ENCODE measurements around the gene EHMT1. TPM values are rescaled to one million over a fixed set of nuclear protein-coding genes. Genes with fewer than 3 reads are reported as not detected.
"Not testable (repeated sequence)": the region's sequence is repeated elsewhere in the genome, so short reads cannot be mapped to it uniquely, and the experiment has no call there.

EHMT1 gene
- polyA plus RNA-seq, 1 donor = 40.4 TPM

GRCh38 chr9:137865581-137866145, 246.9 kb downstream of the EHMT1 start:
- DNase-seq (ENCODE audit: low read depth) = no peak

GRCh38 chr9:137866226-137867141, 247.7 kb downstream of the EHMT1 start:
- no peak for DNase-seq (ENCODE audit: low read depth)

GRCh38 chr9:137870432-137870831, 251.6 kb downstream of the EHMT1 start:
- no peak for DNase-seq (ENCODE audit: low read depth)

GRCh38 chr9:137872296-137872695, 253.5 kb downstream of the EHMT1 start:
- DNase-seq (ENCODE audit: low read depth) = no peak

- DNase-seq (ENCODE audit: low read depth) = no peak
Measured at GRCh38 chr9:137873408-137873807, 254.6 kb downstream of the EHMT1 start.

- DNase-seq (ENCODE audit: low read depth) = no peak
Measured at GRCh38 chr9:137873858-137874362, 255.1 kb downstream of the EHMT1 start.

- DNase-seq (ENCODE audit: low read depth) = no peak
Measured at GRCh38 chr9:137875354-137875753, 256.5 kb downstream of the EHMT1 start.

- no peak for DNase-seq (ENCODE audit: low read depth)
Measured at GRCh38 chr9:137875846-137876245, 257.0 kb downstream of the EHMT1 start.

GRCh38 chr9:137876269-137876668, 257.5 kb downstream of the EHMT1 start:
- DNase-seq (ENCODE audit: low read depth) = no peak

GRCh38 chr9:137876781-137877386, 258.1 kb downstream of the EHMT1 start:
- DNase-seq (ENCODE audit: low read depth) = no peak

GRCh38 chr9:137877506-137878122, 258.8 kb downstream of the EHMT1 start, which contains the start of gene CACNA1B:
Gene CACNA1B, plus strand, starts transcription at chr9:137877782. Its CDS starts 152 bp downstream, at chr9:137877934.
- DNase-seq (ENCODE audit: low read depth) = not testable (repeated sequence)

GRCh38 chr9:137878146-137878941, 259.5 kb downstream of the EHMT1 start:
- DNase-seq (ENCODE audit: low read depth) = no peak

GRCh38 chr9:137879052-137879451, 260.2 kb downstream of the EHMT1 start:
- DNase-seq (ENCODE audit: low read depth) = no peak

GRCh38 chr9:137879566-137880150, 260.9 kb downstream of the EHMT1 start:
- DNase-seq (ENCODE audit: low read depth) = no peak

- DNase-seq (ENCODE audit: low read depth) = no peak
Measured at GRCh38 chr9:137880160-137880975, 261.6 kb downstream of the EHMT1 start.

GRCh38 chr9:137880976-137881530, 262.2 kb downstream of the EHMT1 start:
- no peak for DNase-seq (ENCODE audit: low read depth)

GRCh38 chr9:137881591-137882505, 263.0 kb downstream of the EHMT1 start:
- DNase-seq (ENCODE audit: low read depth) = no peak

- DNase-seq (ENCODE audit: low read depth) = no peak
Measured at GRCh38 chr9:137882506-137882821, 263.7 kb downstream of the EHMT1 start.

- not testable (repeated sequence) for DNase-seq (ENCODE audit: low read depth)
Measured at GRCh38 chr9:137883977-137884376, 265.2 kb downstream of the EHMT1 start.

Data from forelimb muscle (tissue), 1 donor.